ENCODE data around the gene POU2AF3.

The POU2AF3 gene

GRCh38 chr11:111327908-111328624 lies 29.7 kb downstream of the POU2AF3 start:
- DNase-seq (ENCODE audit: low read depth in 1 of 2, low spot score in 1 of 2): no peak

- no peak for DNase-seq (ENCODE audit: low read depth in 1 of 2, low spot score in 1 of 2)
Observed at GRCh38 chr11:111329306-111330204, 31.2 kb downstream of the POU2AF3 start.

- no peak for DNase-seq (ENCODE audit: low read depth in 1 of 2, low spot score in 1 of 2)
Observed at GRCh38 chr11:111330234-111330893, 32.0 kb downstream of the POU2AF3 start.

DNA sequence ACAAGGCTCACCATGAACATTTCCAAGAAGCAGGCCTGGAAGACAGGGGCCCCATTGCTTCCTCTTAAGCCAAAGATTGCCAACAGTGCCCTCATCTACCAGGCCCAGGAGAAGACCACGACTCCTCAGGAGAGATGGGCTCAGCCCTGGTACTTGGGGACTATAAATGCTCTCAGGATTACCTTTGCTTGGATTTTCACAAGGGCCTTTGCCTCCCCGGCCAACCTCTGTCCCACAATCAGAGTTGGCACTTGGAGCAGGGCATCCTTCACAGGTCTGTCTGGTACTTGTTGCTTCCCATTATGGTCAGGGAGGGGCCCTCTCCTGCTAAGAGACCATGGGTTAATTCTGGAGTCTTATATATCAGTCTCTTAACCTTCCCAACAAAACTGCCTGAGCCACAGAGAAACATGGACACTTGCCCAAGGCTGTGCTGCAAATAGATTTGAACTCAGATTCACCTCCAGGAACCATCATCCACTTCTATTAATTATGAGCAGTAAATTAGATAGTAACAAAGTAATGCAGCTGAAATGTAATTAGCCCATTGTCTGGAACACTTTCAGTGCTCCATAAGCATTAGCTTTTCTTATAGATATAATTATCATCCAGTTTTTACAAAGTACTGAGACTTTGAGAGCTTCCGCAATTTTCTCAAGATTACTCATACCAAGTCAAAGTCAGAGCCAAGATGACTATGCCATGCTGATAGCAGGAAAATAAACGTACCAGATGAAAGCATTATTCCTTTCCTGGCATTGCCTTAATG lies 33.5 kb downstream of the POU2AF3 start:
- no peak for DNase-seq (ENCODE audit: low read depth in 1 of 2, low spot score in 1 of 2)

DNA sequence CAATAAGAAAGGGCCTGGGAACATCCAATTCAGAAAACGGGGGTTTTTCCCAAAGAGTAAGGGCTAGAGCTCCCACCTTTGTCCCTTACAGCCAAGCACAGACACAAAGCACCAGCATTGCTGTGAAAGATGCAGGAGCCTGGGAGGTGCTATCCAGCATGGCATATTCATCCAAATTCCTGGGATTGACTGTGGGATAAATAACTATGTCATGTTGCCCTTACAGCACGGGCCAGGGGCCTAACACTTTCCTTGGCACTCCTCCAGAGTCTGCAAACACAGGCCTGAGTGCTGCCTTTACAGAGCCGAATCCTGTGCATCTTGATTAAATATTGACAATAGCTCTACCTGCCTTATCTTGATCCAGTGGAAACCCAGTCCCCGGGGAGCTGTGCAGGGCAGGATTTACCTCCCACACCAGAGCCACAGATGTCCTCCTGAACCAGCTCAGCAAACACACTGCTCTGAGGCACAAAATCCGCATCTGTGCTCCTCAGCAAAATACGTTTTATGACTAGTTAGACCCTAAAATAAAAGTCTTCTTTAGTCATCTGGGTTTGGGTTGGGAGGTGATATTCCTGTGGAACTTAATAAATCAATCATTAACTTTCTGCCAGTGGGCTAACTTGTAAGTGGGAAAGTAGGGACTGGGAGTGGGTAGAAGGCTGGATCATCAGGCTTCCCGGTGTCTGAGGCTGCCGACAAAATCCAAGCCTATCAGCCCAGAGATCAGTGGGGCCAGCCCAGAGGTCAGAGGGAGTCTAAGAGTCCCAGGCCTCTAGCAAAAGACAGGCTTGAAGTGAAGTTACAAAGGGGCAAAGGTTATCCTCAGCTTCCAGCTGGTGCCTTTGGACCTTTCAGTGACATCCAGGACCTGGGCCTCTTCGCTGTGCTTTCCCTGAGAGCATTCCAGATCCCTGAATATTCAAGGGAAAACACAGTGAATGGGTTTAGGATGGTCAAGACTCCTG lies 36.5 kb downstream of the POU2AF3 start:
- no peak for DNase-seq (ENCODE audit: low read depth in 1 of 2, low spot score in 1 of 2)

DNA sequence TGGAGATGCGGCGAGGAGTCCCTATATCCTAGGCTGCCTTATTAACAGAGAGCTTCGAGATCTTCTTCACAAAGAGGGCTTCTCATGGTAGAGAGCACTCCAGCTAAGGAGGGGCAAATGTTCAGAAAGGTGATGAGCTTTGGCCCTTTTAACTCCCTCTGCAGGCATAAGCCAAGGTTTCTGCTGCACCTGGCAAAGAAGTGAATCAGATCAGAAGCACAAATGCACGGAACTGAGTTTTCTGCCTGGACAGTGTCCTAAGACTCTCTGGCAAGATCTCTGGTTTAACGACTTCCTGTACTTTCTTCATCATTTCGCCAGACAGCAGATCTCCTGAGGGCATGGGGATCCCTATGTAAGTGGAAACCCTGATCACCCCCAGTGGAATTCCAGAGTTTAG lies 37.2 kb downstream of the POU2AF3 start:
- no peak for DNase-seq (ENCODE audit: low read depth in 1 of 2, low spot score in 1 of 2)

DNA sequence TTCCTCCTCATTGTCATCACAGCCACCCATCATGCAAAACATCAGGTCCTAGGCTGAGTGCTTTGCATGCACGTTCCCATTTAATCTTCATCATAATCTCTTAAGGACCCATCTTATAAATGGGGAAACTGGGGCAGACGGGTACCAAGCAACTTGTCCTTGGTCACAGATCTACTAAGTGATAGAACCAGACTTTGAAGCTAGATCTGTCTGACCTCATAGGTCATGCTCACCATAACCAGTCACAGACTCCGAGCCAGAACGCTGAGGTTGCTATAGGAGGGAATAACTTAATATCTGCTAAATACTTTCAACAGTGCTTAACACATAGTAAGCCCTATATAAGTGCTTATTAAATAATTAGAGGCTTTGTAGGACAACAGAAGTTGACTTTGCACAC lies 37.7 kb downstream of the POU2AF3 start:
- no peak for DNase-seq (ENCODE audit: low read depth in 1 of 2, low spot score in 1 of 2)

- DNase-seq (ENCODE audit: low read depth in 1 of 2, low spot score in 1 of 2): no peak
Observed at GRCh38 chr11:111336582-111337256, 38.4 kb downstream of the POU2AF3 start.

- no peak for DNase-seq (ENCODE audit: low read depth in 1 of 2, low spot score in 1 of 2)
Observed at GRCh38 chr11:111339758-111340388, 41.5 kb downstream of the POU2AF3 start.

GRCh38 chr11:111342329-111342728 lies 44.0 kb downstream of the POU2AF3 start:
- DNase-seq (ENCODE audit: low read depth in 1 of 2, low spot score in 1 of 2): no peak

DNA sequence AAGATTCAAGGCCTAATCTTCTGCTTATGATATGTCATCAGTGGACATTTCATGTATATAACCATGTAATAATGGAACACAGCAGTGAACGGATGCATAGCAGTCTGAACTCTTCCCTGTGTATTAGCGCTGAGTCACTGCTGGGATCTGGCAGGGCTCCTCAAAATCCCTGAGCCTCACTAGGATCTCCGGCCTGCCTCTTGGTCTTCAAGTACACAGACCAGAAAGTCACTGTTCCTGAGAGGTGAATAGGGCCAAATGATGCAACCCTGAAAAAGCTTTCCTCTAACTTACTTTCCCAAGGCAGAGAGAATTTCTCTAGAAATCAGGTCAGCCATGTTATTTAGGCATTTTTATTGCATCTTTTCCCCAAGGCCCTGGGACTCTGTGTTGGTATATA lies 45.7 kb downstream of the POU2AF3 start:
- no peak for DNase-seq (ENCODE audit: low read depth in 1 of 2, low spot score in 1 of 2)

- no peak for DNase-seq (ENCODE audit: low read depth in 1 of 2, low spot score in 1 of 2)
Observed at GRCh38 chr11:111347002-111347722, 48.8 kb downstream of the POU2AF3 start.

DNA sequence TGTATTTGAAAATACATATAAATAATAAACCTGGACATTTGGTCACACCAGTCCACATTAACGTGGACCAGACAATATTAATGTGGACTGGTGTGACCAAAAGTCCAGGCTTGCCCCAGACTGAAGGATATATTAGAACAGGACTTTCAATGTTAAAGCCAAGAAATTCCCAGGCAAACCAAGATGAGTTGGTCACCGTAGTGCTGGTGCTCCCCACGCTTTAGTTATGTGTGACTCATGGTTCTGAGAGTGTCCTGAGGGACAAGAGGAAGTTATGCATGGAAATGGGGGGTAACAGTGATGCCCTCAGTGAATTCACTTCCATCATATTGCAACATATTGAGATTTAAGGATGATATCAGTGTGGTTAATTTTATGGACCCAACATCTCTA lies 49.4 kb downstream of the POU2AF3 start:
- DNase-seq (ENCODE audit: low read depth in 1 of 2, low spot score in 1 of 2): no peak

DNA sequence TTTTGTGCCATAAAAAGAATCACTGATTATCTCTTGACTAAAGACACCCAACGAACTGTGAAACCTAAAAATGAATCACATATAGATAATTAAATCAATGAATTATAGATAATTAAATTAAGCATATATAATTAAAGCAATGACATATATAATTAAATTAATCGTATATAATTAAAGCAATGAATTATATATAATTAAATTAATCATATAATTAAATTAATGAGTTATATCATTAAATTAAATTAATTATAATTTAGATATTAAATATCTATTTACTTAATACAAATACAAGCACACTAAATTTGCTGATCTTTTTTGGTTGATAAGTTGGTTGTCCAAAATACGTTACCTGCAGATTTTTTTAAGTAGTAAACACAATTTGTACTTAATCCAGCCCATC lies 49.8 kb downstream of the POU2AF3 start:
- no peak for DNase-seq (ENCODE audit: low read depth in 1 of 2, low spot score in 1 of 2)

DNA sequence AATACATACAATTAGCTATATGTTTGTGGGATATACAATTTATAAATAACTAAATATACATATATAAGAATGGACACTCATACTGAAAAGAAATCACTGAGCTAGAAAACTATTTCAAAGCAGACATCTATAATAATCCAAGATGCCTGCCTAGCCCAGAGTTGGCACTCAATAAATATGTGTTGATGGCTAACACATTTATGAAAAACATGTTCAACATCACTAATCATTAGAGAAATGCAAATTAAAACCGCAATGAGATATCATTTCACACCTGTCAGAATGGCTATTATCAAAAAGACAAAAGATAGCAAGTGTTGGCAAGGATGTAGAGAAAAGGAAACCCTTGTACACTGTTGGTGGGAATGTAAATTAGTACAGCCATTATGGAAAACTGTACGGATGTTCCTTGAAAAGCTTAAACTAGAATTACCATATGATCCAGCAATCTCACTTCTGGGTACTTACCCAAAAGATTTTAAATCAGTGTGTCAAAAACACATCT lies 50.9 kb downstream of the POU2AF3 start:
- no peak for DNase-seq (ENCODE audit: low read depth in 1 of 2, low spot score in 1 of 2)

DNA sequence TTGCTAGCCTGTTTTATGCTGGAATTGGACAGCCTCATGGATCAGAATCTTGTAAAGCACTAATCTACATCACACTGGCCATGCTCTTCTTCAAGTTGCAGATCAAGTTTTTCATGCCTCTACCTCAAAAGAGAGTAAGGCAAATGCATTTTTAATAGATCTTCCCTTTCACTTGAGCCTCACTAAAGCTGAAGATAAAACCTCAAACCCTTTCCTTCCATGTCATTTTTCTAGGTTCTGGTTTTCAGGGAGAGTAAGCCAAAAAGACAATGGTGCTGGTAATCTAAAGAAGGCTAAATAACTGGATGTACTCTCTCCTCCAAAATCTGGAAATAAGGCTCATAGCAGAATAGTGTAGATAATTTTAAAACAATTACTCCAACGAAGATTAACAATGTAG lies 52.5 kb downstream of the POU2AF3 start:
- no peak for DNase-seq (ENCODE audit: low read depth in 1 of 2, low spot score in 1 of 2)

DNA sequence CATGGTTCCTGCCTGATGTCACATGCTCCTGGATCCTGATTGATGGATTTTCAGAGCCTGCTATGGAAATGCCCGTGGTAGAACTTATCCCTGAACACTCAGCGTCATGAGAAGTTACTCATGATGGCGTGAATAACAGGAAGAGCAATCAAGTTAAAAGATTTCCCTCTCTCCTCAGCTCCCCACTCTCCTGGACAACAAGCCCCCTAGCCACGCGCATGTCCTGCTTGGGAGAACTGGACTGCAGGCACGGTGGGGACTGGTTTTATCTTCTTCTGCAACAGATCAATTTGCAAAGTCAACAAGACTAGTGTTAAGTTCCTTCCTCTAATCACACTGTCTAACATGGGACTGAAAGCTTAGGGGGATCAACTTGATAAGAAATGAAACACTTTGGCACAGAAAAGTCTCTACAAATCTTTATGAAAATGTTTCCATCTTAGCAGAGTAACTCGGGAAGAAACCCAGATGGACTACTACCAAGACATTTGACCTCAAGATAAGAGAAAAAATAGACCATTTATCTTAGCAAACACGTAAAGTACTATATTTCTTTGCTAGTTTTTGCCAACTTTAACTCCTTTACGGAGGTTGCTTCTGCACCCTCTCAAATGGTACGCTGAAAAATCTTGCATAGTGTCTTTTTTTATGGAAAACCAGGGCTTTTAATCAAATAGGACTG lies 53.2 kb downstream of the POU2AF3 start:
- DNase-seq (ENCODE audit: low read depth in 1 of 2, low spot score in 1 of 2): no peak
